Measurements from ENCODE around the gene ELMOD3. TPM values are rescaled to one million over a fixed set of nuclear protein-coding genes. Genes with fewer than 3 reads are reported as not detected.

ELMOD3 gene
- total RNA-seq, 2 donors from 2014 or later, result 16.9 to 18.5 TPM

- peaks cover 16% of the 10 kb centered on the region for H3K4me1 ChIP-seq
- no peak overlapping the region for H3K27ac ChIP-seq
- DNase-seq (no peak), ATAC-seq (no peak)
- no peaks in the 10 kb centered on the region for H3K27me3 ChIP-seq
- no peak overlapping the region for H3K4me3 ChIP-seq
- no peaks in the 10 kb centered on the region for H3K36me3 ChIP-seq (replicated peaks in 1 of 2; ENCODE audit: insufficient read depth in 1 of 2, low read depth in 2 of 2)
- WGBS, 2 donors, result 79 to 90% methylated on average over 6 of the region's 6 CpGs
- no peaks in the 10 kb centered on the region for H3K9me3 ChIP-seq
- intact Hi-C loops (cut with DNase I), result no loop called here
- no peak for TF ChIP-seq POLR2A (IDR thresholded peaks at IDR 0.05)
- TF ChIP-seq, protein P1, sequence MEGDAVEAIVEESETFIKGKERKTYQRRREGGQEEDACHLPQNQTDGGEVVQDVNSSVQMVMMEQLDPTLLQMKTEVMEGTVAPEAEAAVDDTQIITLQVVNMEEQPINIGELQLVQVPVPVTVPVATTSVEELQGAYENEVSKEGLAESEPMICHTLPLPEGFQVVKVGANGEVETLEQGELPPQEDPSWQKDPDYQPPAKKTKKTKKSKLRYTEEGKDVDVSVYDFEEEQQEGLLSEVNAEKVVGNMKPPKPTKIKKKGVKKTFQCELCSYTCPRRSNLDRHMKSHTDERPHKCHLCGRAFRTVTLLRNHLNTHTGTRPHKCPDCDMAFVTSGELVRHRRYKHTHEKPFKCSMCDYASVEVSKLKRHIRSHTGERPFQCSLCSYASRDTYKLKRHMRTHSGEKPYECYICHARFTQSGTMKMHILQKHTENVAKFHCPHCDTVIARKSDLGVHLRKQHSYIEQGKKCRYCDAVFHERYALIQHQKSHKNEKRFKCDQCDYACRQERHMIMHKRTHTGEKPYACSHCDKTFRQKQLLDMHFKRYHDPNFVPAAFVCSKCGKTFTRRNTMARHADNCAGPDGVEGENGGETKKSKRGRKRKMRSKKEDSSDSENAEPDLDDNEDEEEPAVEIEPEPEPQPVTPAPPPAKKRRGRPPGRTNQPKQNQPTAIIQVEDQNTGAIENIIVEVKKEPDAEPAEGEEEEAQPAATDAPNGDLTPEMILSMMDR (IDR thresholded peaks at IDR 0.05), result no peak
Measured at GRCh38 chr2:85394976-85395375, 40.4 kb downstream of the ELMOD3 start.

DNA sequence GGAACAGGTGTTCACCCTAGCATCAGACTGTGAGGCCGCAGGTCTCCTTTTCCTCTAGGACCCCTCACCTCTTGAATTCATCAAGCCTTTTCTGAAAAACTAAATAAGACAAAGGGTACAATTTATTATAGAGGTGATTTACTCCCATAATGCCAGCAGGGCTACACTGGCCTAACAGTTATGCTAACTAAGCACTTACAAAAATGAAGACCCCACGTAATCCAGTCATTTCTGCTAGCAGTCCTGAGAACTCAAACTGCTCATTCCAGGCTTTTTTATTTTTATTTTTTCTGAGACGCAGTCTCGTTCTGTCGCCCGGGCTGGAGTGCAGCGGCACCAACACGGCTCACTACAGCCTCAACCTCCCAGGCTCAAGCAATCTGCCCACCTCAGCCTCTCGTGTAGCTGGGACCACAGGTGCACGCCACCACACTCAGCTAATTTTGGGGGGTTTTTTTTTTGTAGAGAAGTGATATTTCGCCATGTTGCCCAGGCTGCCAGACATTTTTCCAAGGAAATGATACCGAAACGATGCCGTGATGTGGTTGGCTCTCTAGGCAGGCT, 41.4 kb downstream of the ELMOD3 start:
- H3K27ac ChIP-seq, result peak overlapping the region in 3 of 4 donors; percentile 64 to 76 (median 73)
- TF ChIP-seq, protein P1 (IDR thresholded peaks at IDR 0.05), result no peak
- TF ChIP-seq POLR2A (IDR thresholded peaks at IDR 0.05), result no peak
- intact Hi-C loops (cut with DNase I), result no loop called here
- no peak overlapping the region for H3K4me3 ChIP-seq
- no peaks in the 10 kb centered on the region for H3K27me3 ChIP-seq
- H3K36me3 ChIP-seq (replicated peaks in 1 of 2; ENCODE audit: insufficient read depth in 1 of 2, low read depth in 2 of 2), result no peaks in the 10 kb centered on the region
- H3K9me3 ChIP-seq, result no peaks in the 10 kb centered on the region
- WGBS, 2 donors, result 86 to 89% methylated on average over 14 of the region's 14 CpGs
- no peak for ATAC-seq
- no peak for DNase-seq
- peaks cover 16% of the 10 kb centered on the region for H3K4me1 ChIP-seq

- Histone ChIP-seq H3K27me3 (no peaks in the 10 kb centered on the region), H3K9me3 (no peaks in the 10 kb centered on the region), H3K36me3 (replicated peaks in 1 of 2; ENCODE audit: insufficient read depth in 1 of 2, low read depth in 2 of 2) (no peaks in the 10 kb centered on the region), H3K4me3 (no peak overlapping the region), H3K4me1 (peaks cover 16% of the 10 kb centered on the region), H3K27ac (peak overlapping the region; percentile 50 to 76 (median 68))
- intact Hi-C loops (cut with DNase I), result no loop called here
- 27 to 44% methylated on average over 5 of the region's 5 CpGs for WGBS, 2 donors
- DNase-seq, result no peak
- TF ChIP-seq, protein P1 (IDR thresholded peaks at IDR 0.05), result no peak
- TF ChIP-seq POLR2A (IDR thresholded peaks at IDR 0.05), result no peak
- ATAC-seq, result peak; percentile 49
Measured at GRCh38 chr2:85396531-85397470, 42.2 kb downstream of the ELMOD3 start.

DNA sequence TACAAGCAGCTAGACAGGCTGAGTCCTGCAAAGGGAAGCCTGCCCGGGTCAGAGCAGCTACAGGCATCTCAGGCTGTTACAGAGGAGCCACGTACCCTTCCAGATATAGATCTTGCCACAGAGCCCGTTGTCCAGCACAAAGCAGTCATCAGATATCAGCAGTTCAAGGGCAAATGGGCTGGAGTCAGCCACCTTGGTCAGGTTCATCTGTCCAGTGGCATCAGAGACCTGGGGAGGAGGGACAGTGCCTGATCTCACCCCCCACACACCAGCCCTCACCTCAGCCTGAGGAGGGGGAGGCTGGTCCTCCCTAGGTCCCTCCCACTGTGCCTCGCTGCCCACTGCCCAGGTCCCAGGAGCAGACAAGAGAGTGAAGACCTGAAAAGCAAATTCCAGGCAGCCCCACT, 43.4 kb downstream of the ELMOD3 start:
- Histone ChIP-seq H3K27me3 (no peaks in the 10 kb centered on the region), H3K4me3 (no peak overlapping the region), H3K4me1 (peaks cover 16% of the 10 kb centered on the region), H3K27ac (peak overlapping the region in 2 of 4 donors; percentile 31 to 73), H3K9me3 (no peaks in the 10 kb centered on the region), H3K36me3 (replicated peaks in 1 of 2; ENCODE audit: insufficient read depth in 1 of 2, low read depth in 2 of 2) (no peaks in the 10 kb centered on the region)
- 73 to 74% methylated on average over 1 to 4 of the region's 4 CpGs for WGBS, 2 donors
- no peak for DNase-seq
- TF ChIP-seq POLR2A (IDR thresholded peaks at IDR 0.05), result no peak
- TF ChIP-seq, protein P1 (IDR thresholded peaks at IDR 0.05), result no peak
- no peak for ATAC-seq
- intact Hi-C loops (cut with DNase I), result no loop called here
